Activated T-cell treated with anti-CD3 and anti-CD28 coated beads for 4 hours (primary cell): ENCODE data around the gene SNED1.

Experiments used
- DNase-seq: peaks from one replicate; pipeline ENCODE4 v3.0.0-alpha.2; 2020

Gene SNED1

DNA sequence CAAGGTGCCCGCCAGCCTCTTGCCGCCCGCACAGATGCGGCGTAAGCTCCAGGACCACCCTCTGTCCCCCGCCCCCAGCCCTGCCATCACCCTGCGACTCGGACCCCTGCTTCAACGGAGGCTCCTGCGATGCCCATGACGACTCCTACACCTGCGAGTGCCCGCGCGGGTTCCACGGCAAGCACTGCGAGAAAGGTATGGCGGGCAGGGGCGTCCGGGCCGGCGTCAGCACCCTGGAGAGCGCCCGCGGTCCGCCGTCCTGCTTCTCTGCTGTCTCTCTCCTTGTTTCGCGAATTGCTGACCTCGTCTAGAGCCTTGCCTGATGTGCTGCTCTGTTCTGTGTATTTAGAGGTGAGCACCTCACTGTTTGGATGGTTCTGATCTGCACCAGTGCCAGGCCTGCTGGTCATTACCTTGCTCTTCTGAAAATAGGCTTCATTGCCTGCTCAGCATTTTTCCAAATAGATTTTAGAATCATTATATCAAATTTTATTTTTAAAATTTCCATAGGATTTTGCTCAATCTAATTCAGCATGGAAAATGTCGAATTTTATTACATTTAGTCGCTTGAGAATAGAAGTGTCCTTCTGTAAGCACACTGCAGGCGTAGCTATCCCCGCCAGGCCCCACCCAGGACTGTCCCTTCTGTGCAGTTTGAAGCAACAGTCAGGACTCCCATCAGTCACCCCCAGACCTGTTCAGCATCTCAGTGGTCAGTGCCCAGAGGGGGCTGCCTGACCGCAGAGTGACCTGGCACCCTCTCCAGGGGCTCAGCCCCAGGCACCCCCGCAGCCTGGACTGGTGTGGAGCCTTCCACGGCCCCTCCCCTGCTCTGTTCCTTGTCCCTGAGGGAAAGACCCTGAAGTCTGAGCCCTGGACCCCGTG lies 51.6 kb downstream of the SNED1 start:
- no peak for DNase-seq

DNA sequence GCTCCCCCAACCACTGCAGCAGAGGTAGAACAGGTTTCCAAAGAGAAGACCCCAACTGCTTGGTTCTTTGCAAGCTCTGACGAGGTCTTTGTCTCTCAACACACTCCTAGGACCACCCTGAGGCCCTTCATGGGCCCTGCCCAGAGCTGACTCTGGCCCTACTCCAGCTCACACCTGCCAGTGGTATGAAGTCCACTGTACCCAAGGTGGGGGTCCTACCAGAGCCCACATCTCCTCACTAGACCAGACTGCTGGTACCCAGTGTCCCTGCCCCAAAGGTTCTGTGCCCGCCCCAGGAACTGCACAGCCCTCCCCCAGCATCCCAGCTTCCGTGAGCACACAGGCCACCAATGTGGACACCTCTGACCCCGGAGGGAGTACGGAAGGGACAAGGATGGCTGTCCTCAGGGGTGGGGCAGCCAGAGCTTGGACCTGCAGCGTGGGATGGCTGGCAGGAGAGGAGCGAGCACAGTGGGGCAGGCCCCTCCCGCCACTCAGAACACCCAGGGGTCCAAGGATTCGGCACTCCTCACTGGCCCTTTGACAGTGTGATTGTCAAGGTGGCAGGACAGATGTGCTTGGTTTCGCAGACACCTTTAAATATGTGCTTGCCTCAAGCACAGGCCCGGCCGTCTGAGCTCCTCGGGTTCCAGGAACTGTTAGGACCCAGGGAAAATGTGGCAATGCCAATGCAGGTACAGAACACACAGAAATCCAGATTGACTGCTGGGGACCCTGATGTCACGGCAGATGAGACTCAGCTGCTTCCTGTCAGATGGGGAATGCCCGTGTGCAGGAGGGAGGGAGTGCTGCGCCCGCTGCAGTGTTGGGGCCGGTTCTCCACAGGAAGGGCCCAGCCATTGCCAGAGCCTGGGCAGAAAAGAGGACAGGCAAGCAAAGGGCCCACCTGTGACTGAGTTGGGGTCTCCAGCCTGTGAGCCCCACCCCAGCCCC lies 52.5 kb downstream of the SNED1 start:
- no peak for DNase-seq

DNA sequence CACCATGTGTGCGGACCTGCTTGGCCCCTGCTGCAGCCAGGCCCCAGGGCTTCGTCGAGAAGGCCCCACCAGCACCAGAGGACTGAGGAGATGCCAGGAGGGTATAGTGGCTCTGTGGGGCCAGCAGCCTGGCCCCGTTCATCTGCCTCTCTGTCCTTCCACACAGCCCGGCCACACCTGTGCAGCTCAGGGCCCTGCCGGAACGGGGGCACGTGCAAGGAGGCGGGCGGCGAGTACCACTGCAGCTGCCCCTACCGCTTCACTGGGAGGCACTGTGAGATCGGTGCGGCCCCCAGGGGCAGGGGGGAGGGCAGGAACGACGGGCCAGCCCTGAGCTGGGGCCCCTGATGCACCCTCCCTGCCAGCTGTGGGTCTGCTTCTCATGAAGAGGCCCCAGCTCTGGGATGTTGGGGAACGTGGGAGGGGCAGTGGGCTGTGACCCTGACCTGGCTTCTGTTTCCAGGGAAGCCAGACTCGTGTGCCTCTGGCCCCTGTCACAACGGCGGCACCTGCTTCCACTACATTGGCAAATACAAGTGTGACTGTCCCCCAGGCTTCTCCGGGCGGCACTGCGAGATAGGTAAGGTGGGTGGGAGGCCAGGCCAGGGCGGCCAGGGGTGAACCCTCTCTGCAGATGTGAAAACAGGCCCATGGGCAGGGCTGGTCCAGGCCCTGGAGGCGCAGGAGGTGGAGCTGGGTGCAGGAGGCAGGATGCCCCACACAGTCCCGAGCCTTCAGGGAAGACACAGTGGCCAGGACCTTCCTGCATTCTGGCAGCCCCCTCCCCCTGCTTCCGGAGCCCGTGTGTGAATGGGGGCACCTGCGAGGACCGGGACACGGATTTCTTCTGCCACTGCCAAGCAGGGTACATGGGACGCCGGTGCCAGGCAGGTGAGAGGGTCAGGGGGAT lies 53.4 kb downstream of the SNED1 start:
- no peak for DNase-seq

DNA sequence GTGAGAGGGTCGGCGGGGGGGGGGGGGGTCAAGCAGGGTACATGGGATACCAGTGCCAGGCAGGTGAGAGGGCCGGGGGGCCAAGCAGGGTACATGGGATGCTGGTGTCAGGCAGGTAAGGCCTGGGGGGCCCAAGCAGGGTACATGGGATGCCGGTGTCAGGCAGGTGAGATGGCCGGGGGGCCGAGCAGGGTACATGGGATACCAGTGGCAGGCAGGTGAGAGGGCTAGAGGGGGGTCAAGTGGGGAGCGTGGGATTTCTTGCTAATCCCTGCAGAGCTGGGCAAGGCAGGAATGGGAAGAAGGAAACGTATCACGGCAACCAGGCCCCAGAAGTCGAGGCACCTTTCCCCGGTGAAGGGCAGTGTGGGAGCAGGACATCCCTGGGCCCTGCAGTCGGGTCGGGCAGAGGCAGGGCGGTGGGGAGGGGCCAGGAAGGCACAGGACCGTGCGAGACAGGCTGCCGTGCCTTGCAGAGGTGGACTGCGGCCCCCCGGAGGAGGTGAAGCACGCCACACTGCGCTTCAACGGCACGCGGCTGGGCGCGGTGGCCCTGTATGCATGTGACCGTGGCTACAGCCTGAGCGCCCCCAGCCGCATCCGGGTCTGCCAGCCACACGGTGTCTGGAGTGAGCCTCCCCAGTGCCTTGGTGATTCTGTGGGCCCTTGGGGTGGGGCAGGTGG lies 54.4 kb downstream of the SNED1 start:
- no peak for DNase-seq

DNA sequence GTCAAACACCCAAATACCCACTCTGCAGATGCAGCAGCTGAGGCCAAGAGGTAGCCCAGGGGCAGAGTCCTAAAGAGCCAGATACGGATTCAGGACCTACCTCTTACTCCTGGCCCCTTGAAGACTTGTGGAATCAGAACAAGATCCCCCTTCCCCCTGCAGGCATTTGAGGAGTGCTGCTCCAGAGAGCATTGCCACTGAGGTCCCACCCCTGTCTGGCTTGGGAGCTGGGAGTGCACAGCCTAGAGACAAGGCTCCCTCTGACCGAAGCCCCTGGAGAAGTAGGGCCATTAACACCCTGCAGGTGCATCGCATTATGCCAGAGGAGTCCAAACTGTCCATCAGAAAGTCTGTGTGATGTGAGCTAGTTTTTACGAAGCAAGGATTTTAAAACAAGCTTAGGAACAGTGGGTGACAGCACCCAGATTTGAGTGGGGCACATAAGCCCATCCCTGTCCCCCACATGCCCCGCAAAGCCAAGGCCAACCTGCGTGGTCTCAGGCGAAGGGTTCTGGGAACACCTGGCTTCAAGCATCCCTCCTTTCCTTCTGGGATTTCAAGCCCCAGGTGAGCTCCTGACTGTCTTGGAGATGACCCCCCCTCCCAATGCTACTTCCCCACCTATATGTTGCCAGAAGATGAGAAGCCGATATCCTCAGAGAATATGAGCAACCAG lies 55.3 kb downstream of the SNED1 start:
- DNase-seq, result no peak

DNA sequence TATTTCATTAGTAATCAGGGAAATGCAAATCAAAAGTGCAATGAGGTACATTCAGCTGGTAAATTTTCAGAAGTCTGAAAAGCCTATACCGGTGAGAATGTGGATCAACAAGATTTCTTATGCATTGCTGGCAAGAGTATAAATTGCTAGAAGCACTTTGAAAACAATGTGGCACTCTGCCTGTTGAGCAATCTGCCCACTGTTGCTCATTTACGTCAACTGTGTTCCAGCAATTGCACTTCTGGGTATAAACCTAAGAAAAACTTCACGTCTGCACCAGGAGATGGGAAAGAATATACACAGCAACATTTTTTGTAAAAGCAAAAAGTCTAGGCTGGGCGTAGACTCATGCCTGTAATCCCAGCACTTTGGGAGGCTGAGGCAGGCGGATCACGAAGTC lies 62.9 kb downstream of the SNED1 start:
- no peak for DNase-seq

DNA sequence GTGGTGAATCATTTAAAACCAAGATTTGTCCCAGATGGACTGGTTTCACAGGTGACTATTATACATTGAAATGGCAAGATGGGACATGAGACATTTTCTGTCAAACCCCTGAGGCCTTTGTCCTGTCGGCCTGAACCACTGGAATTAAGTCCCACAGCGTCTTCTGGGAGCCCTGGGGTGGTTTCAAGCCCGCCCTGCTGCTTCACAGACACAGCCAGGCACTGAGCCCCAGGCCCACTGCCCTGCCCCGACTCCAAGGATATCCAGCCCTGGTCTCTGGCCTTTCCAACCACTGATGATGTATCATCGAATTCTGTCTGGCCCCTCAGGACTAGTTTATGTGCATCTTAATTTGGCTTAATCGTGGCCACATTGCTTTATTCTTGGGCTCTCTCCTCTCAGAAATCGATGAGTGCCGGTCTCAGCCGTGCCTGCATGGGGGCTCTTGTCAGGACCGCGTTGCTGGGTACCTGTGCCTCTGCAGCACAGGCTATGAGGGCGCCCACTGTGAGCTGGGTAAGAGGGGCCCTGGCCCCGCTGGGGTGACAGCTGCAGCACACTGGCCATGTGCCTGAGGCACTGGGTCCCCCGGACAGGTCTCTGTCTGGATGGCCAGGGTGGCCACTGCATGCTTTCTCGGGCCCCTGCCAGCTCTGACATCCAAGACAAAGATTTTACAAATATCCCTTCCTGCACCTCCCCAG lies 64.1 kb downstream of the SNED1 start:
- DNase-seq, result no peak

DNA sequence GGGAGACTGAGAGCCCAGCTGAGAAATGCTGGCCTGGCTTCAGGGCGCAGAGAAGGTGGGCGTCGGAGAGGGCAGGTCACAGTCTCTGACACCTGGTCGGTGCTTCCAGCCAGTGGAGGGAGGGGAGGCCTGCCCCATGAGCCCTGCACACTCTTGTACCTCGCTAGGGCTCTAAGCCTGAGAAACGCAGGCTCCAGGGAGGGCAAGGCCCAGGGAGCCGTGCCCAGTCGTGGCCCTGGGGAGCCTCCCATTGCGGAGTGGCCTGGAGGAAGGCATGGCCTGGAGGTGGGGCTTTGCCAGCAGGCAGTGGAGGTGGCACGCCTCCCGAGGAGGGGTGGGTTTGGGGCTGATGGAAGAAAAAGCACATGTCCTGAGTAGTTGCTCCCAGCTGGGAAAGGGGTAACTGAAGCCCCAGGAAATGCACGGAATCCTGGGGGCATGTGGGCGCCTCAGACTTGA lies 64.7 kb downstream of the SNED1 start:
- no peak for DNase-seq

DNA sequence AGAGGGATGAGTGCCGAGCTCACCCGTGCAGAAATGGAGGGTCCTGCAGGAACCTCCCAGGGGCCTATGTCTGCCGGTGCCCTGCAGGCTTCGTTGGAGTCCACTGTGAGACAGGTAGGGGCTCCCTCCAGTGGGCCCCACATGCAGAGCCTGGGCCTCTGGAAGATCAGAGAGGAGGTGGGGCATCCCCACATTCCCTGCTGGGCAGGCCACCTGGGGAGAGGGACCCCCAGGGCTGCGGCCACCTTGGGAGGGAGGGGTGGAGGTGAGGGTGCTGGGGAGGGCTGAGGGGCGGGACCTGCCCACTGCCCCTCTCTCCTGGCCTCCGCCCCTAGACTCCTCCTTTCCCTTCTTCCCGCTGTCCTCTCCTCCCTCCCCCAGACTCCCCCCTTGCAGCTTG lies 65.2 kb downstream of the SNED1 start:
- no peak for DNase-seq

DNA sequence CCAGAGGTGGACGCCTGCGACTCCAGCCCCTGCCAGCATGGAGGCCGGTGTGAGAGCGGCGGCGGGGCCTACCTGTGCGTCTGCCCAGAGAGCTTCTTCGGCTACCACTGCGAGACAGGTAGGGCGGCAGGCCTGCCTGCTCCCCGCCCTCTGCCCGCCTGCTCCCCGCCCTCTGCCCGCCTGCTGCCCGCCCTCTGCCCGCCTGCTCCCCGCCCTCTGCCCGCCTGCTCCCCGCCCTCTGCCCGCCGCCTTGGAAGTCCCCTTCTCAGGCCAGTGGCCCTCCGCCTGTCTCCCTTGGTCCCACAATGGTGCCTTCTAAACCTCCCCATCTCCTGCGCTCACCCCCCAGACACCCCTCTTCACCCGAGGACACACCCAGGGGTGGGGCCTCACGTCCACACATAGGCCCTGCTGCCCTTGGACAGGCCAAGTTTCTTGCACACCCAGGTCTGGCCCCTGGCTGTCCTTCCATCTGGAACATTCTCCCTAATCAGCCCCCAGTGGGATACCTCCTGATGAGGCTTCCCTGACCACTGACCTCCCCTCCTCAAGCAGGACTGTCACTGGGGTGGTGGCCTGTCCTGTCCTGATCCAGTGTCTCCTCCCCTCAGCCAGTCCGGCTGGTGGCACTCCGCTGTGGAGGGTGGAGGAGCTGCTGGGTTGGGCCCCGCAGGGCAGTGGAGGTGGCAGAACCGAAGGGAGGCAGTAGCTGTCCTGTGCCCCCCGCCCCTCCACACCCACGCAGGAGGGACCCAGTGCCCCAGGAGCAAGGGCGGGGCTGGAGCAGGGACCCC lies 65.8 kb downstream of the SNED1 start:
- DNase-seq, result no peak

DNA sequence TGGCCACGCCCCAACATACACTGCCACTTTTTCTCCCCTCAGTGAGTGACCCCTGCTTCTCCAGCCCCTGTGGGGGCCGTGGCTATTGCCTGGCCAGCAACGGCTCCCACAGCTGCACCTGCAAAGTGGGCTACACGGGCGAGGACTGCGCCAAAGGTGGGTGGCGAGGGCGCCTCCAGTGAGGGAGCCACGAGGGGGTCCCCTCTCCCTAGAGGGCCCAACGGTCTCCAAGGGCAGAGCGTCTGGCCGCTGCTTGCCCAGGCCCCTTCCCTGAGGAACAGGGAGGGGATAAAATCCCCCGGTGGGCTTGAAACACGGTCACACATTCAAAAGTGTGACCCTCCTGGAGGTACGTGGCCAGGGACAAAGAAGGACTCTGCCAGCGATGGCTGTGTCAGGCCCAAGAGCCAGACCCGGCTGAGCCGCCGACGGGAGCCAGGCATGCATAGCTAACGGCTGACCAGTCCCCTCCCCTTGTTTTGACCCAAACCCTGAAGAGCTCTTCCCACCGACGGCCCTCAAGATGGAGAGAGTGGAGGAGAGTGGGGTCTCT lies 66.5 kb downstream of the SNED1 start:
- no peak for DNase-seq

DNA sequence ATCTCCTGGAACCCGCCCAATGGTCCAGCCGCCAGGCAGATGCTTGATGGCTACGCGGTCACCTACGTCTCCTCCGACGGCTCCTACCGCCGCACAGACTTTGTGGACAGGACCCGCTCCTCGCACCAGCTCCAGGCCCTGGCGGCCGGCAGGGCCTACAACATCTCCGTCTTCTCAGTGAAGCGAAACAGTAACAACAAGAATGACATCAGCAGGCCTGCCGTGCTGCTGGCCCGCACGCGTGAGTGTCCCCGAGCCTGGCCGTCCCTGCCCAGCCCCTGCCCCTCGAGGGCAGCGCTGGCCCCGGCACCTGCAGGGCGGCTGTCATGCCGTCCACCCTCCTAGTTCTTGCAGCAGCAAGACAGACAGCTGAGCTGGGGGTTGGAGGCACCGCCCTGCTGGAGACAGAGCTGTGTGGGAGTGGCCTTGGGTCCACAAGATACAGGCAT lies 67.0 kb downstream of the SNED1 start:
- DNase-seq, result no peak

DNA sequence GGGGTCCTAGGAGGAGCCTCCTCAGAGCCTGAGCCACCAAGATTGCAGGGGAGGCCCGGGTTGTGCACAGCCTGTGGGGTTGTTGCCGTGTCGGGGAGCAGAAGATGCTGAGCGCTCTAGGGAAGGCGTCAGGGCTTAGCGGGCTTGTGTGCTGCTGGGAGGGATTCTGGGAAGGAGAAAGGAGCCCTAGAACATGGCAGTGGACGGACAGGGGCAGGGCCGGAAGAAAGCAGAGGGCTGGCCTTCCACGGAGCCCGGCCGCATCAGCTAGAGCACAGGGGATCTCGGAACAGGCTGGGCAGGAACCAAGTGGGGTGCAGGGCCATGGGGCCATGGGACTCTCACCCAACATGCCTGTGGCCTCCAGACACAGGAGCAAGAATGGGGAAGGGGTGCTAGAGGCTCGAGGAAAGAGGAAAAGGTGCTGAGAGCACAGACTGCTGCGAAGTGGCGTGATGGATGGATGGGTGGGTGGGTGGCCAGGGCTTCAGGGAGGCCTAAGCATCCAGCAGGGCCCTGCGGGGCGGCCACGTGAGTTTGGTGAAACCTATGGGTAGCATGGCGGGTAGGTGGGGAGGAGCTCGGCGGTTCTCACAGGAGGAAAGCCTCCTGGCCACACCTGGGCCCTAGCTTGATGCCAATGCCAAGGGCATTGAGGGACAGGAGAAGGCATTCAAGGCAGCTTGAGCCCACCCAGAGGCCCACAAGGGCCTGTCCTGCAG lies 67.9 kb downstream of the SNED1 start:
- DNase-seq, result no peak

DNA sequence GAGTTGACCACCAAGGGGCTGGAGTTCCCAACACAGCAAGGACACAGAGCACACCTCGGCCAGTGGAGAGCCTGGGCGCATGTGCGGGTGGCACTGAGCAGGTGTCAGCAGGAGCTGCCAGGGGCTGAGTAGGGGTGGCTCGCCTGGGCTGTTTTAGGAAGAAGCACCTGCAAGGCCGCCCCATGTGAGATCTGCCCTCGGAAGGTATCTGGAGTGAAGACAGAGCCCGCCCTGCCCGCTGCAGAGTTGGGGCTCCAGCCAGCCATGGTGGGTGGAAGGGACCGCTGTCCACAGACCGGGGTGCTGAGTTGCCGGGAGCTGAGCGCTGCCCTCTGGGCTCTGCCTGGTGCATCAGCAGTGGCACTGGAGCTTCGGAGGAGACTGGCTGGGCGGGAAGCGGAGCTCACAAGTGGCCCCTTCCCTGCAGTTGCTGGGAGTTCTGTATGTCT lies 68.5 kb downstream of the SNED1 start:
- no peak for DNase-seq

DNA sequence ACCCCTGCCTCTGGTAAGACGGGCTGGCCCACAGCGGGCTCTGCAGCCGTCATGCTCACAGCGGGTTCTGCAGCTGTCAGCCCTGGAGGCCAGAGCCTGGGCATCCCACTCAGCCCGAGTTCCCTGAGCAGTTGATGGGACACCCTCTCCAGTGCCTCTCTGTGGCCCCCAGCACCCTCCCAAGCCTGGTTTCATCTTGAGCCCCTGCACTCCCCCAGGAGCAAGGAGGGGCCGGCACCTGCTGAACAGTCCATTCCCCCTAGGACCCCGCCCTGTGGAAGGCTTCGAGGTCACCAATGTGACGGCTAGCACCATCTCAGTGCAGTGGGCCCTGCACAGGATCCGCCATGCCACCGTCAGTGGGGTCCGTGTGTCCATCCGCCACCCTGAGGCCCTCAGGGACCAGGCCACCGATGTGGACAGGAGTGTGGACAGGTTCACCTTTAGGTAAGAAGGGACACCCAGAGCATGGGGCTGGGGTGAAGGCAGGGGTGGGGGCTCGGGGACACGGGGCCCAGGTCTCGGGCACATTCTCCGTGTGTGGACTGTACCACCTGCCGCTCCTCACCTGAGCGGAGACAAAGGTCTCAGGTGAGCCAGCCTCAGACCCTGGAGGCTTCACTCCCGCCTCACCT lies 69.2 kb downstream of the SNED1 start:
- DNase-seq, result no peak

DNA sequence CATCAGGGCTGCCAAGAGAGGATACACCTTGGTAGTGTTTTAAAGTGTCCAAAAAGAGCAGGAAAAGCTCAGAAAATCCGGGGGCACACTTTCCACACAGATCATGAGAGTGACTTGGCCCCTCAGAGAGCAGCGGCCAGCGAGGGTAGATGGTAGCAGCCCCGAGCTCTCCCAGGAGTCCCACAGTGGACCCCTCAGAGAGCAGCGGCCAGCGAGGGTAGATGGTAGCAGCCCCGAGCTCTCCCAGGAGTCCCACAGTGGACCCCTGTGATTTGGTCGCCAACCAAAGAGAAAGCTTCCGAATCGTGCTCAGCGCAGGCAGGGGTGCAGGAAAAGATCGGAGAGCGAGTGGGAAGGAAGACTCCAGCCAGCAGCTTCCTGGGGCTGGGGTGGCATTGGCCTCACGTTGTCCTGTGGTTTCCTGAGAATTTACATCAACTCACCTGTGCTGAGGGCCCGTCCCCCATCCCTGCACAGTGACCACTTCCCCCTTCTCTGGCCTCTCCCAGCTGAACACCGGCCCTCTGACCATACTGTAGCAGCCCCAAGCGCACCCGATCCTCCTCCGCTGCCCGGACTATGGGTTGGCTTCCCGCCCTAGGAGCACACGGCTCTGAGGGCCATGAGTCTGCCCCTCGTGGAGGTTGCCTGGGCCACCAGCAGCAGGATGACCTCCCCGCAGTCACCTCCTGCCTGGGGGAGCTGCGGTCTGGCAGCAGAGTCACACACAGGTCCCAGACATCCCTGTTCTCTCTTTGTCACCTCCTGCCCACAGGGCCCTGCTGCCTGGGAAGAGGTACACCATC lies 69.9 kb downstream of the SNED1 start:
- no peak for DNase-seq
